GM12878 (cell line): ENCODE measurements around the gene NDUFB7. TPM values are rescaled to one million over a fixed set of nuclear protein-coding genes. Genes with fewer than 3 reads are reported as not detected.
"Not testable (repeated sequence)": the region's sequence is repeated elsewhere in the genome, so short reads cannot be mapped to it uniquely, and the experiment has no call there.

Source experiments
- ATAC-seq: fragments of 200-7000 bp; cut with Tn5 transposase; 3 replicates; pipeline ENCODE4 v1.9.1; 2020; ENCODE audit warnings: mild to moderate bottlenecking, moderate library complexity
- BruUV-seq: library from RNA; stranded (reverse); fragments of 400-500 nt; replicated peaks from 2 replicates; lab custom pipeline; 2021; lab: Mats Ljungman, UMichigan
- CTCF ChIA-PET: fragments of 300-600 bp; sonication (Branson Sonifier 250); formaldehyde crosslinking; extraction: SDS; loops from one replicate; lab custom pipeline; 2021; ENCODE audit warnings: inconsistent platforms; lab: Yijun Ruan, JAX
- POLR2A ChIA-PET: fragments of 350-600 bp; formaldehyde crosslinking; extraction: SDS; loops from one replicate; lab custom pipeline; 2021; ENCODE audit warnings: inconsistent platforms; lab: Charles Lee
- RAD21 ChIA-PET: fragments of 300-600 bp; sonication (Branson Sonifier 250); formaldehyde crosslinking; loops from one replicate; lab custom pipeline; 2023; ENCODE audit warnings: antibody characterized with exemption; ENCODE audit not compliant: unreplicated experiment; lab: Charles Lee
- SMC1A ChIA-PET: fragments of 300-600 bp; sonication (Branson Sonifier 250); formaldehyde crosslinking; loops from one replicate; lab custom pipeline; 2023; ENCODE audit not compliant: unreplicated experiment, uncharacterized antibody; lab: Charles Lee
- DNase-seq: peaks from one replicate; pipeline ENCODE4 v3.0.0-alpha.2; 2011; ENCODE audit warnings: low read depth, low spot score
- FAIRE-seq: peaks from 3 replicates; lab custom pipeline; 2011; peaks lifted over from hg19 to GRCh38; lab: Jason Lieb, UNC
- H2AFZ ChIP-seq: 2 replicates; pipeline ENCODE4 v1.6.0; 2011; ENCODE audit warnings: low read depth, low read length, control low read depth; ENCODE audit not compliant: control insufficient read depth
- H3K27ac ChIP-seq: 2 replicates; pipeline ENCODE4 v1.5.1; 2011; ENCODE audit warnings: control low read depth; ENCODE audit not compliant: control insufficient read depth, insufficient read depth
- H3K27me3 ChIP-seq, 2 experiments: replicated peaks in 1 of 2; 2 replicates each; pipeline versions ENCODE4 v1.6.0 to v1.6.1; 2011; ENCODE audit warnings: low read length in 1 of 2; ENCODE audit not compliant: control insufficient read depth in 2 of 2, insufficient read depth in 2 of 2
- H3K36me3 ChIP-seq, 2 experiments: 2 replicates each; pipeline ENCODE4 v1.5.1; 2011; ENCODE audit warnings: low read length in 1 of 2; ENCODE audit not compliant: control insufficient read depth in 2 of 2, insufficient read depth in 2 of 2
- H3K4me1 ChIP-seq: 2 replicates; pipeline ENCODE4 v1.6.1; 2011; ENCODE audit warnings: mild to moderate bottlenecking, low read length, moderate library complexity, mixed read lengths; ENCODE audit not compliant: control insufficient read depth, insufficient read depth
- H3K4me2 ChIP-seq: 2 replicates; pipeline ENCODE4 v1.6.0; 2011; ENCODE audit warnings: control low read depth; ENCODE audit not compliant: control insufficient read depth, insufficient read depth
- H3K4me3 ChIP-seq: fragments of 200-600 bp; sonication (generic); 2 replicates; pipeline ENCODE4 v1.5.1; 2016
- H3K79me2 ChIP-seq: 2 replicates; pipeline ENCODE4 v1.6.0; 2011; ENCODE audit warnings: low read length; ENCODE audit not compliant: control insufficient read depth, insufficient read depth
- H3K9ac ChIP-seq: 2 replicates; pipeline ENCODE4 v1.8.0; 2011; ENCODE audit warnings: low read length, control low read depth, mixed read lengths; ENCODE audit not compliant: control insufficient read depth, insufficient read depth
- H3K9me3 ChIP-seq: replicated peaks from 3 replicates; pipeline ENCODE4 v1.5.1; 2011; ENCODE audit warnings: mild to moderate bottlenecking, low read length; ENCODE audit not compliant: control insufficient read depth, insufficient read depth
- H4K20me1 ChIP-seq: 2 replicates; pipeline ENCODE4 v1.6.0; 2011; ENCODE audit not compliant: control insufficient read depth, insufficient read depth
- JUNB ChIP-seq: IDR thresholded peaks from 2 replicates; pipeline ENCODE4 v1.6.1; 2016; ENCODE audit warnings: antibody characterized with exemption, mild to moderate bottlenecking
- WGBS: methylation state at CpG from one replicate; pipeline ENCODE4 v1.1.6; 2016; ENCODE audit warnings: low lambda C conversion rate; ENCODE audit not compliant: insufficient replicate concordance, insufficient coverage; ENCODE audit errors: missing lambda C conversion rate; 5-methylcytosine and 5-hydroxymethylcytosine counted together
- in situ Hi-C: fragments of 300-500 bp; cut with MboI; formaldehyde crosslinking; loops from 9 replicates; pipeline ENCODE4 v1.14.3; 2018; ENCODE audit warnings: mixed read lengths
- intact Hi-C: fragments of 100-400 bp; cut with micrococcal nuclease; formaldehyde crosslinking; loops from one replicate; pipeline ENCODE4 v1.14.2; 2022; ENCODE audit not compliant: unreplicated experiment
- polyA plus RNA-seq, 11 experiments: library from polyadenylated mRNA; depleted of rRNA in 4 of 11; unstranded in 6 of 11; stranded (reverse) in 5 of 11; fragments of >200 nt; fragmentation: Nextera tagmentation in 4 of 11; fragmentation: Illumina TruSeq in 1 of 11; extraction: Ambion mirVana in 4 of 11; extraction: Trizol in 1 of 11; gene quantifications; 1 replicate in 1 of 11; 2 replicates in 10 of 11; pipeline versions ENCODE4 v1.2.1 to v1.2.3, GENCODE V29; 2011 to 2016; ENCODE audit warnings: inconsistent platforms in 2 of 11, missing spikeins in 2 of 11, low read depth in 1 of 11
- total RNA-seq, 4 experiments: library from RNA; depleted of rRNA in 3 of 4; stranded (reverse); fragments of >200 nt in 3 of 4; fragmentation: Illumina TruSeq in 1 of 4; extraction: Trizol in 1 of 4; gene quantifications; 2 replicates each; pipeline versions ENCODE4 v1.2.1 to v1.2.3, GENCODE V29; 2013 to 2021
- TF ChIP-seq, protein P1 (sequence below): IDR thresholded peaks from 2 replicates; pipeline ENCODE4 v1.6.1; 2012; ENCODE audit warnings: mild to moderate bottlenecking, low read depth, low read length
- TF ChIP-seq, protein P2 (sequence below): IDR thresholded peaks from 2 replicates; pipeline ENCODE4 v1.6.1; 2011; ENCODE audit warnings: borderline replicate concordance, low read depth, mild to moderate bottlenecking, moderate library complexity, low read length; ENCODE audit not compliant: insufficient read depth, poor library complexity, severe bottlenecking

The NDUFB7 gene
- total and polyA plus RNA-seq, 10 of the 15 experiments (the other 5 are each of a cell fraction or from before 2014, with no cell fraction given) = 14.6 to 480 (median 182) TPM

DNA sequence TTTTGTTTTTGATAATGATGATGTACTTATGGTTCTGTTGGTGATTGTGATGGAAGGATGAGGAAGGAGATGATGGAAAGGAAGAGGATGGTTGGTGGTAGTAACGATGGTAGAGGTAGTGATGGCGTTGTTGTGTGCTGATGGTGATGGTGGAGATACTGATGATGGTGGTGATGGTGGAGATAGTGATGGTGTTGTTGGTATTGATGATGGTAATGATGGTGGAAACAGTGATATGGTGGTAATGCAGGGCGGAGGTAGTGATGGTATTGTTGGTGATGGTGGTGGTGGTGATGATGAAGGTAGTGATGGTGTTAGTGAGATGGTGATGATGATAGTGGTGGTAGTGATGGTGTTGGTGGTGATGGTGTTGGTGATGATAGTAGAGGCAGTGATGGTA is 23.7 kb upstream of the NDUFB7 start (continued):
- TF ChIP-seq, protein P1, sequence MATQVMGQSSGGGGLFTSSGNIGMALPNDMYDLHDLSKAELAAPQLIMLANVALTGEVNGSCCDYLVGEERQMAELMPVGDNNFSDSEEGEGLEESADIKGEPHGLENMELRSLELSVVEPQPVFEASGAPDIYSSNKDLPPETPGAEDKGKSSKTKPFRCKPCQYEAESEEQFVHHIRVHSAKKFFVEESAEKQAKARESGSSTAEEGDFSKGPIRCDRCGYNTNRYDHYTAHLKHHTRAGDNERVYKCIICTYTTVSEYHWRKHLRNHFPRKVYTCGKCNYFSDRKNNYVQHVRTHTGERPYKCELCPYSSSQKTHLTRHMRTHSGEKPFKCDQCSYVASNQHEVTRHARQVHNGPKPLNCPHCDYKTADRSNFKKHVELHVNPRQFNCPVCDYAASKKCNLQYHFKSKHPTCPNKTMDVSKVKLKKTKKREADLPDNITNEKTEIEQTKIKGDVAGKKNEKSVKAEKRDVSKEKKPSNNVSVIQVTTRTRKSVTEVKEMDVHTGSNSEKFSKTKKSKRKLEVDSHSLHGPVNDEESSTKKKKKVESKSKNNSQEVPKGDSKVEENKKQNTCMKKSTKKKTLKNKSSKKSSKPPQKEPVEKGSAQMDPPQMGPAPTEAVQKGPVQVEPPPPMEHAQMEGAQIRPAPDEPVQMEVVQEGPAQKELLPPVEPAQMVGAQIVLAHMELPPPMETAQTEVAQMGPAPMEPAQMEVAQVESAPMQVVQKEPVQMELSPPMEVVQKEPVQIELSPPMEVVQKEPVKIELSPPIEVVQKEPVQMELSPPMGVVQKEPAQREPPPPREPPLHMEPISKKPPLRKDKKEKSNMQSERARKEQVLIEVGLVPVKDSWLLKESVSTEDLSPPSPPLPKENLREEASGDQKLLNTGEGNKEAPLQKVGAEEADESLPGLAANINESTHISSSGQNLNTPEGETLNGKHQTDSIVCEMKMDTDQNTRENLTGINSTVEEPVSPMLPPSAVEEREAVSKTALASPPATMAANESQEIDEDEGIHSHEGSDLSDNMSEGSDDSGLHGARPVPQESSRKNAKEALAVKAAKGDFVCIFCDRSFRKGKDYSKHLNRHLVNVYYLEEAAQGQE = no peak
- no peak for TF ChIP-seq JUNB

DNA sequence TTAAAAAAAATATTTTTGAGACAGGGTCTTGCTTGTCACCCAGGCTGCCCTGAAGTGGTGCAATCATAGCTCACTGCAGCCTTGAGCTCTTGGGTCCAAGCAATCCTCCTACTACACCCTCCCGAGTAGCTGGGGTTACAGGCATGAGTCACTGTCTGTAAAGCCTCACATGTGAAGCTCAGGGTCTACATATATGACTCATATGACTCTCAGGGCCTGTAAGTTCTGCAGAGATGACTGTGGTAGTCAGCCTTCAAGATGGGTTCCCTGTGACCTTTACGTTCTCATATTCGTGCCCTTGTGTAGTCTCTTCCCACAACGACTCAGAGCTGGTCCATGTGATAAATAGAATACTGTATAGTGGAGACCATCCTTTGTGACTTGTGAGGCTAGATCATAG is 17.6 kb upstream of the NDUFB7 start:
- H3K4me2 ChIP-seq, BruUV-seq, H3K9me3 ChIP-seq, intact Hi-C loops, H3K4me1 ChIP-seq, H3K36me3 ChIP-seq, H3K27me3 ChIP-seq, RAD21 ChIA-PET, H3K27ac ChIP-seq, H3K9ac ChIP-seq, H4K20me1 ChIP-seq, SMC1A ChIA-PET, POLR2A ChIA-PET, H3K4me3 ChIP-seq, H2AFZ ChIP-seq: not testable (repeated sequence)
- peaks cover 53% of the 10 kb centered on the region for H3K79me2 ChIP-seq
- 6% methylated on average over 3 of the region's 4 CpGs for WGBS
- TF ChIP-seq, protein P2, sequence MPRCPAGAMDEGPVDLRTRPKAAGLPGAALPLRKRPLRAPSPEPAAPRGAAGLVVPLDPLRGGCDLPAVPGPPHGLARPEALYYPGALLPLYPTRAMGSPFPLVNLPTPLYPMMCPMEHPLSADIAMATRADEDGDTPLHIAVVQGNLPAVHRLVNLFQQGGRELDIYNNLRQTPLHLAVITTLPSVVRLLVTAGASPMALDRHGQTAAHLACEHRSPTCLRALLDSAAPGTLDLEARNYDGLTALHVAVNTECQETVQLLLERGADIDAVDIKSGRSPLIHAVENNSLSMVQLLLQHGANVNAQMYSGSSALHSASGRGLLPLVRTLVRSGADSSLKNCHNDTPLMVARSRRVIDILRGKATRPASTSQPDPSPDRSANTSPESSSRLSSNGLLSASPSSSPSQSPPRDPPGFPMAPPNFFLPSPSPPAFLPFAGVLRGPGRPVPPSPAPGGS = peak; percentile 66
- TF ChIP-seq JUNB = peak; percentile 68
- FAIRE-seq (peak; percentile 98), ATAC-seq (peak; percentile 32), DNase-seq (peak; percentile 51)
- in situ Hi-C loops = loop anchor here (25.0 kb wide), 1 partner anchor 1998 kb away; no protein-coding TSS in a partner anchor
- CTCF ChIA-PET = interaction anchor here (1.0 kb wide), 1 partner anchor 9 kb away, joined by 3 read pairs; no protein-coding TSS in a partner anchor
